Bone marrow (tissue), 2 donors: ENCODE data around the gene COPS8.

Experiments
- DNase-seq, 2 donors: peaks; one replicate each; lab custom pipeline; 2025; lab: John Stamatoyannopoulos, UW

COPS8 gene

GRCh38 chr2:237064203-237065070 is 21.3 kb upstream of the COPS8 start:
- no peak for DNase-seq

DNA sequence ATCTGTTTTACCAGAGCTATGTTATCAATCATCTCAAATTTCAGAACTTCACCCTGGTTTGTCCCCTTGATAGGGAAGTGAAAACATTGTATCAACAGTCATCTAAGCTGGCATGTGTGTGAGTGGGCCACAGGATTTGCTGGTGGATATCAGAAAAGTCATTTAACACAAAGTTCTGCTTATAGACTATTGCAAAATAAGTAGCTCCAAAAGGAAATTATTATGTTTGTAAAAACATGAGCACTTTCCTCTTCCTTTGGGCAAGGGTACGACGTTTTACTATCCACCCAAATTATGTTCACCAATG is 20.7 kb upstream of the COPS8 start:
- no peak for DNase-seq

- DNase-seq, result no peak
These were observed 19.3 kb upstream of the COPS8 start for GRCh38 chr2:237066396-237066795.

DNA sequence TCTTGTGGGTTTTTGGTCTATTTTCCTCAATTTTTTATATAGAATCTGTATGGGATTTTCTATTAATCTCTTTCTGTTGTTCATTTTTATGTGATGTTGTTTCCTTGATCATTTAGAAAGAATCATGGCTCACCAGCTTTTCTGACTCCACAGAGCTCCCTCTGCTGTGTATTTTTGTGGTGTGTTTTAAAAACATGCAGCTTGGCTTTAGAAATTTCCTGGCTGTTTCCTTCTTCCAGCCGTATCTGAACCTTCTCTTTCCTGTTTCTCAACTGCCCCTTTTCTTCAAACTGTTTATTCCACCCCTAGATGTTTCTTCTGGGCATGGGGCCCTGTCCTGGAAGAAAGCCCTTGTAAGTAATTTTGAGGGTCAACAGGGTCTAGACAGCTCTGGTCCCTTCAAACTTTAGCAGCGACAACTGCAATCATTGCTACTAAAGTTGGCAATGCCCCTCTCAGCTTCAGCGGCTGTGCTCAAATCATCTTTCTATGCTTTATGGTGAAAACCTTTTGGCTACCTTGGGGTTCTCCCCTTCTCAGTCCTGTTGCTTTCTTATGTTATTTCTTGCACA is 17.6 kb upstream of the COPS8 start:
- DNase-seq, result no peak

DNA sequence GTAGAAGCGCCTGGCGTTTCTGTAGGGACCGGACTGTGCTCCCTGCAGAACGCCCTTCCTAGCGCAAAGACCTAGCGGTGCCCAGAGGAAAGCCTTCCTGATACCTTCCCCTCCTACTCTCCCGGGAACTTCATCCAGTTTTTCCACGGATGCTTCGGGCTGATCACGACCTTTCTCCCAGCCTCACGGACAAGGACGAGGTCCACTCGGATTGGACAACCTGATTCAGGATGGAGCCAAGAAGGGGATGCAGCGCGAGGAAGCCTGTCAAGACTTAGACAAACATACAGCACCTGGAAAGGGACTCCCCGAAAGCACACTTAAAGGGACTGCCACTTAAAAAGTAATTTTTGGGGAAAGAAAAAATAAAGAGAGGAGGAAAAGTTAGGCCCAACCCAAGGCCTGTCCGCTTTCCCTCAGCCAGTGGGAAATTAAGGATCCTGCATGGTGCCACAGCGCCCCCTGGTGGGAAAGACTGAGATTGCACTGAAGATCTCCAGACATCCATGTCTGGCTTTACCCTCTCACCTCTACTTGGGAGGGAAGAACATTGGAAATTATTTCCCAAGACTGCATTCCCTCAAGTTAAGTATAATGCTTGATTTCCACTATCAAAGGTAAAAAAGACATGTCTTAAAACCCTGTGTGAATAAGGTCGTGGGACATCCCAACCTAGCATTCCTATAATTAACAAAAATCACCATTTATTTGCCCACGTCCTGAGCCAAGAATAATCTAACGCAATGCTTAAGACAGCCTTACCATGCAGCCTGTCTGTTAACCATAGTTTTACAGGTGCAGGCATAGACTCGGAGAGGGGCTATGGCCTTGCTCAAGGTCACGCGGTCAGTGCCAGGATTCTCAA is 13.4 kb upstream of the COPS8 start:
- peak; percentile 17 to 24 for DNase-seq

DNA sequence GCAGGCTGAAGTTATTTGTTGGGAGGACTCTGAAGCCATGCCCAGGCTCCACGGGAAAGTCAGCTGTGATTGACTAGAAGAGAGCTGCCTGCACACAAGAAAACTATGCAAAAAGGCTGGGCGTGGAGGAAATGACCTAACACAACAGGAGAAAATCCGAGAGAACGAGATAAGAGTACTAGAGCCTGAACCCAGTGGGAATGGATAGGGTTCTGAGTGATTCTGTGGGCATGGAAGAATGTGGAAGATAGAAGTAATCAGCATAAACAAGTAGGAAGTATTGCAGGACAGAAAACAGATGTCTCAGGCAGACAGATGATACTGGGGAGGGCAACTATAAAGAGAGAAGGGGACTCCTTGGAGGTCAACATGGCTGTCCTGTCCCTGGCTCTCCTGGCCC is 12.1 kb upstream of the COPS8 start:
- DNase-seq, result no peak

DNA sequence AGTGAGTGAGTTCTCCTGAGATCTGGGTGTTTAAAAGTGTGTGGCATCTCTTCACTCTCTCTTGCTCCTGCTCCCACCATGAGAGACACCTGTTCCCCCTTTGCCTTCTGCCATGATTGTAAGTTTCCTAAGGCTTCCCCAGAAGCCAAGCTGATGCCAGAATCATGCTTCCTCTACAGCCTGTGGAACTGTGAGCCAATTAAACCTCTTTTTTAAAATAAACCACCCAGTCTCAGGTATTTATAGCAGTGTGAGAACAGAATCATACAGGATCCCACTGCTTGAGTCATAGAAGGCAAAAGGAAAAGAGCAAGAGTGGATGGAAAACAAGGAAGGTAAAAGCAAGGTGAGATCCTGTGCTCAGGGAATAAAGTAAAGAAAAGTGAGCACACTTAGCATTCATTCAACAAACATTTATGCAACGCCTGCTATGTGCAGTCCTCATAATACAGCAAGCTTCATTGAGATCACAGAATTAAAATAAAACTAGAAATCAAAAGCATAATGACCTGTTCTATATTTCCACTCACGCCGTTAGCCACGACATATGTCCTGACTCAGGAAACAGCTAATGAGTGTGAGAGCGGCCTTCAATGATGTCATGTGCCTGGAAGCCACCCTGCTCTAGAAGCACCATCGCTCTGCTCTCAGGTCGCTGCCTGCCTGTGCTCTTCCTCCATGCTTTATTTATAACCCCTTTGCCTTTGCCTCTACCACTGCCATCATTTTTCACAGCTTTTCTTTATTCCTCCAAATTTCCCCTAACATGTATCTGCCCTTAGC is 11.3 kb upstream of the COPS8 start:
- DNase-seq, result no peak

- DNase-seq, result no peak
These were observed 9.7 kb upstream of the COPS8 start for GRCh38 chr2:237075749-237076599.

DNA sequence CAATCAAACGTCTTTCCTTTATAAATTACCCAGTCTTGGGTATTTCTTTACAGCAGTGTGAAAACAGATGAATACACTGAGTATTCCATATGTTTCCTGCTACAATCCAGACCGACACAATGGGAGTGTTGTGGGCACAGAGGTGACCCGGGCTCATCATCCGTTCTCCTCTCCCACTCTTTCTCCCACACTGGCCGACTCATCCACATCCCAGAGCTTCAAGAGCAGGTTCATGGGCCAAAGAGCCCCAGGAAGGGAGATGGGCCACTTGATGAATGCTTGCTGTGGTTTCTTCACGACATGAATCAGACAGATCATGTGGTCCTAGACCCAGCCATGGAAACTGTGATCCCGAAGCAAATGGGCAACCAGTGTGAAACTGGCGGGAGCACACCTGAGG is 4.1 kb upstream of the COPS8 start:
- DNase-seq, result no peak

DNA sequence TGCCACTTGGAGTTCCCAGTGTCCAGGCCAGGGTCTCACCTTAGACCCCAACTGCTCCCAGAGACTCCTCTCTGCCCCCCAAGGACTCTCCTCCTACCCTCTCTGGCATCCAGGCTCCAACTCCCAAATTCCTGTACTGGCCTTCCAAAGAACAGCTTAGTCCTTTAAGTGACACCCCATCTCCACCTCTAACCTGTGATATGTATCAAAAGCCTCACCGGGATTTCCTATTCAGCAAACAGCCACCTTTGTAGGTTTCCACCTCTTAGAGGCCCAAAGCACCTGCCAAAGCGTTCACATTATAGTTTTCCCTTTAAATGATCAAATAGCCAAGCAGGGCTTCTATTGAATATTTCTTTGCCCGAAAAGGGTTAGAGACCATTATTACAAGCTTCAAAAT is 2.7 kb upstream of the COPS8 start:
- DNase-seq, result no peak

- DNase-seq, result no peak
These were observed 1.2 kb upstream of the COPS8 start for GRCh38 chr2:237084444-237084843.

DNA sequence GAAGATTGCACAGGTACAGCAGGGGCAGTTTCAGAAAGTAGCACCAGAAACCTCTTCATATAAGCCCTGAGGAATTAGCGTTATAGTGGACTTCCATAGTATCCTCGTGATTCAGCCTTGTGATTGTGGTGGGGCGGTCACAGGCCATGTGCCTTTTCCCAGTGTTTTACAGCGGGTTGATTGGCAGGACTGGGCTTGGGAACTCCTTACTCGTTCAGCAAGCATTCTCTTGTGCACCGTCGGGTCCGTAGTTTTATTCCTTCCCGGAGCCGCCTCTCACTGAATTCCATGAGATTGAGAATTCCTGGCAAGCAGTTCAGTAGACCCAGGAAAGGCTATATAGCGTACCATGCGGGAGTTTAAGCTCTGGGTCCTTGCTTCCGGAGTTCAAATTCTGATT is 5.2 kb downstream of the COPS8 start:
- DNase-seq, result no peak

DNA sequence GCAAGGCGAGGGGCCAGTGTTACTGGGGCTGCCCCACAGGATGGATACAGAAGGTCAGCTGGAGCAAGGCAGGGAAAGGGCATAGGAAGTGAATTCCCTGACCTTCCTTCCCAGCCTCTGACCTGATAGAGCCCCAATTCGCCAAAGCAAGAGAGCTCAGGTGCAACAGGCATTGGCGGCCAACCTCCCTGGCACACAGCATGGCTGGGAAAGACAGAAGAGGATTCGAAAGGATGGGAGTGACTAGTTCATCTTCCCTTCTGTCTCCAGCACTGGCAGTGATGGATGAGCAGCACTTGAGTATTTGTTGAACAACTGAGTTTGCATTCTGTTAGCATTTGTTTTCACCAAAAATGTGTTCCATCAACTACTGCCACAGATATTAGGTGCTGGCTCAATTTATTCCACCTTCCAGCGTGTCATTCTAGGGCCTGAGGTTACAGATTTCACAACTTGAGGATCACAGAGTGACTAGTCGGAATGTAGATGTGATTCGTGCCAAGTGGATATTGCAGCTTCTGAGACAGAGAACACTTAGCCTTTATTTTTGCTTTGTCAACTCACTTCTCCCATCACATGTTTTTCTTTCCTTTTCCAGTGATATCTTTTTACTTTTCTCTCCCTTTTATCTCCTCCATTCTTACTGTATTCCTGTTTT is 6.2 kb downstream of the COPS8 start:
- DNase-seq, result no peak

- no peak for DNase-seq
These were observed 6.8 kb downstream of the COPS8 start for GRCh38 chr2:237092506-237092905.

DNA sequence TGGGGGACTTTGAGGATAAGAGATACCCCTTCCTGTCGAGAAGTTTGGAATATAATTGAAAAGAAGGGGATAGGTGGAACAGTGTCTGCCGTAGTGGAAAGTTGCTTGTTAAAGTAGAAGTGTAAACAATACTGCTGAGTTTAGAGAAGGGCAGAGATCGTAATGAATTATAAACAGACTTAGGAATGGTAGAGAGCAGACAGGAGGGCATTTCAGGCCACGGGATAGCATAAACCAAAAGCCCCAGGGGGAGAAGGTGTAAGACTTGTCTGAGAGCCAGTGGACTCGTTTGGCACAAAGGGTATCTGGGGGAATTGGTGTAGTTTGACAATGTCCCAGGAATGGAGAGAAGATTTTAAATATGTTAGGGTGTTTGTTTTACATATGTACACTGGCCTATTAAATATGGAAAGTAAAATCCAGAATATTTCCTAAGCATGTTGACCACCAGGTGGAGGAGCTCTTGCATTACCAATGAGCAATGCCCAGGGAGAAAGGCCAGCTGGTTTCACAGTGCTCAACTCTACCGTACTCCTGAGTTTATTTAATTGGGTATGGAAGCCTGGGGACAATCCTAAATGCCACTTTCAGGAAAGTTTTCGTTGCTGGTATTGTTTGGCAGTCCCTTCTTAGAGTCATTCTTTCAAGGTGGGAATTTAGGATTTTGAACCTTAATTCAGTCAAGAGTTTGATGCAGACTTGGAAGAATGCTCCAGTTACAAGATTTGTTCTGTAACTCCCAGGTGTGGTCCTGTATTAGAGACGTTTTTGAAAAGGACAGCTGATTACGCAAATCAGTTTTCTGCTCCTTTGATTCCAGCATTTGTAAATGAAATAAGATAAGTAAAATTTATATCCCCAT is 7.5 kb downstream of the COPS8 start:
- no peak for DNase-seq

DNA sequence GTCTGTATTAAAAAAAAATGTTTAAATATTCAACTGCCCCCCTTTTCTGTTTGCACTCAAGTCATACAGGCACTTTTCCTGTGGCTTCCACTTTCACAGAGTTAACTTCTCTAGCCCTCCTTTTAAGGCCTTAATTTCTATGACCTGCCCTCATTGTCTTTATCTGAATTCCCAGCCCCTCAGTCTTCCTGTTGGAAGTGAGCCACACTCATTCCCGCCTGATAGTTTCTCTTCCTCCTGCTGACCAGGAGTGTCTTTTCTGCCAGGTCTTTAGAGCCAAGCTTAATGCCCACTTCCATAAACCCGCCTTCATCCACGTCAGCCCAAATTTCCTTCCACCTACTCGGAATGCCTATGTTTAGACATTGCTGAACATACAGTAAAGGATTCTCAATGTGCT is 10.5 kb downstream of the COPS8 start:
- DNase-seq, result no peak

- no peak for DNase-seq
These were observed 11.2 kb downstream of the COPS8 start for GRCh38 chr2:237096911-237097310.

- no peak for DNase-seq
These were observed 11.7 kb downstream of the COPS8 start for GRCh38 chr2:237097326-237097910.

DNA sequence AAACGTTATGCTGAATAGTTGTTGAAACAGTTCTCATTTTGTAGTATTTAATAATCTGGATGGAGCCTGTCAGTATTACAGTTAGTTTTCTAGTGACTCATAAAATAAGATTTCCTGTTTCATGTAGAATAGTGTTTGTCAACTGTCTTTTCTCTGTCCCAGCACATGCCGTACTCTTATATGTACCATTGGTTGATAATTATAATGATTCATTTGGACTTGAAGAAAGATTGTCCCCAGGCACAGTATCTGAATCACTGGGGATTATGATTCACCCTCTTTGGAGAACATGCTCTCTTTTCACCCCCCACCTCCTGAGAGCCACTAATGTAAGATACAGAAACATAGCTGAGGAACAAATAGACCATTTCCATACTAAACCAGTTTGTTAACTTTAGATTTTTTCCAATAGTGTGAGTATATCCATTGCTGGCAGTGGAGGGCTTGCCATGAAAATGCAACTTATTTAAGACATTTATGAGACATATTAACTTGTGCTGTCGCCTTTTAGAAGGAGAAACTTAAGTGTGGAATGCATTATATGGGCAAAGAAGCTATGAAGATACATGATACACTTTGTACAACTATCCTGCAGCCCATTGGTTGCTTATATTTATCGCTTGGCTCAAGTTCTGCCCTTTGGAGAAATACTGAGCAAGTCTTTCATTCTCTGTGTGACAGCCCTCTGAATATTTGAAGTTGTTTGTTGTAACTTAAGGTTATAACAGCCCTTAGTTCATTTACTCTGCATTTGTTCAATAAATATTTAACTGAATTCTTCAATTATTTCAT is 12.4 kb downstream of the COPS8 start:
- DNase-seq, result no peak
